GM18870 (cell line): Measurements from ENCODE around the gene THADA.

Experiments
- ATAC-seq: cut with Tn5 transposase; IDR thresholded peaks from one replicate; pipeline ENCODE4 v1.9.1; 2021; ENCODE audit warnings: moderate library complexity; ENCODE audit not compliant: unreplicated experiment

Gene THADA

GRCh38 chr2:43218702-43219382 lies 377.0 kb downstream of the THADA start:
- ATAC-seq, result peak; percentile 27

GRCh38 chr2:43218155-43218701 lies 377.6 kb downstream of the THADA start:
- no peak for ATAC-seq

- ATAC-seq, result no peak
Measured at GRCh38 chr2:43217228-43218154, 378.3 kb downstream of the THADA start.

- no peak for ATAC-seq
Measured at GRCh38 chr2:43216629-43217028, 379.2 kb downstream of the THADA start.

GRCh38 chr2:43215673-43216255 lies 380.1 kb downstream of the THADA start:
- no peak for ATAC-seq

GRCh38 chr2:43214253-43214652 lies 381.6 kb downstream of the THADA start:
- no peak for ATAC-seq

- no peak for ATAC-seq
Measured at GRCh38 chr2:43212931-43213330, 382.9 kb downstream of the THADA start.

GRCh38 chr2:43212216-43212835 lies 383.5 kb downstream of the THADA start:
- no peak for ATAC-seq

GRCh38 chr2:43210467-43211303 lies 385.2 kb downstream of the THADA start:
- no peak for ATAC-seq

- no peak for ATAC-seq
Measured at GRCh38 chr2:43210125-43210466, 385.7 kb downstream of the THADA start.

- ATAC-seq, result no peak
Measured at GRCh38 chr2:43209204-43209717, 386.6 kb downstream of the THADA start.

- ATAC-seq, result no peak
Measured at GRCh38 chr2:43207553-43208300, 388.1 kb downstream of the THADA start.

GRCh38 chr2:43206602-43207001 lies 389.2 kb downstream of the THADA start:
- no peak for ATAC-seq

GRCh38 chr2:43203373-43203772 lies 392.5 kb downstream of the THADA start:
- no peak for ATAC-seq

GRCh38 chr2:43202289-43202688 lies 393.5 kb downstream of the THADA start:
- no peak for ATAC-seq

- ATAC-seq, result no peak
Measured at GRCh38 chr2:43201497-43201896, 394.3 kb downstream of the THADA start.

- ATAC-seq, result no peak
Measured at GRCh38 chr2:43201016-43201415, 394.8 kb downstream of the THADA start.

GRCh38 chr2:43199492-43200488 lies 396.0 kb downstream of the THADA start:
- no peak for ATAC-seq
